Stomach (tissue), 4 donors: ENCODE data around the gene ACSL6.

Experiments
- CTCF ChIP-seq, 7 experiments: fragments of 450-650 bp in 4 of 7; fragments of 200-600 bp in 3 of 7; sonication (generic) in 3 of 7; IDR thresholded peaks; one replicate each; pipeline ENCODE4 v1.5.1; 2016 to 2019; ENCODE audit warnings: antibody characterized with exemption in 7 of 7, control low read depth in 2 of 7, mild to moderate bottlenecking in 1 of 7
- POLR2A ChIP-seq, 4 donors: fragments of 450-650 bp; IDR thresholded peaks; one replicate each; pipeline ENCODE4 v1.6.1; 2016; ENCODE audit warnings: antibody characterized with exemption in 4 of 4, control low read depth in 2 of 4, mild to moderate bottlenecking in 1 of 4, moderate library complexity in 1 of 4

DNA sequence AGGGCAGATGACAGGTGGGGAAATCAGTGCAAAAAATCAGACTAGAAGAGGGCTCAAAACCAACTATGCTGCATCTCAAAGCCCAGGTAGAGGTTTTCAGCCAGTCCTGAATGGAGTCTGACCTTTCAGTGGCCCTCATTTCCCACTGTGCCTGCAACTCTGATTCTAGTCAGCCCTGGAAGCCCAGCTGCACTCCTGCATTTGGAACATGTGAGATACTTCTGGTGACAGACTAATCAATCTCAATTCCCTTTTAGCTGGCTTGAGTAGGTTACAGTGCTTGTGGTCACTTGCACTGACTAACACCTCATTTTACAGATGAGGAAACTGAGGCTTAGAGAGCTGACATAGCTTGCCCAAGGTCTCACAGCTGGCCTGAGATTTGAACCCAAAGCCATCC, 7.9 kb upstream of the ACSL6 start:
- no peak for TF ChIP-seq POLR2A (IDR thresholded peaks at IDR 0.05)
- no peak for TF ChIP-seq CTCF (IDR thresholded peaks at IDR 0.05)
